Superior temporal gyrus (tissue), 1 donor: ENCODE results near the gene WNT9A.
A peak's percentile ranks its signal among the peaks of the same experiment; 100 is the strongest.

Experiments used
- DNase-seq: peaks from one replicate; pipeline ENCODE4 v3.0.0-alpha.2; 2016; ENCODE audit errors: extremely low spot score

Gene WNT9A

GRCh38 chr1:227954163-227954850 is 6.6 kb upstream of the WNT9A start:
- DNase-seq = no peak

- DNase-seq = no peak
Measured at GRCh38 chr1:227953022-227953412, 5.3 kb upstream of the WNT9A start.

DNA sequence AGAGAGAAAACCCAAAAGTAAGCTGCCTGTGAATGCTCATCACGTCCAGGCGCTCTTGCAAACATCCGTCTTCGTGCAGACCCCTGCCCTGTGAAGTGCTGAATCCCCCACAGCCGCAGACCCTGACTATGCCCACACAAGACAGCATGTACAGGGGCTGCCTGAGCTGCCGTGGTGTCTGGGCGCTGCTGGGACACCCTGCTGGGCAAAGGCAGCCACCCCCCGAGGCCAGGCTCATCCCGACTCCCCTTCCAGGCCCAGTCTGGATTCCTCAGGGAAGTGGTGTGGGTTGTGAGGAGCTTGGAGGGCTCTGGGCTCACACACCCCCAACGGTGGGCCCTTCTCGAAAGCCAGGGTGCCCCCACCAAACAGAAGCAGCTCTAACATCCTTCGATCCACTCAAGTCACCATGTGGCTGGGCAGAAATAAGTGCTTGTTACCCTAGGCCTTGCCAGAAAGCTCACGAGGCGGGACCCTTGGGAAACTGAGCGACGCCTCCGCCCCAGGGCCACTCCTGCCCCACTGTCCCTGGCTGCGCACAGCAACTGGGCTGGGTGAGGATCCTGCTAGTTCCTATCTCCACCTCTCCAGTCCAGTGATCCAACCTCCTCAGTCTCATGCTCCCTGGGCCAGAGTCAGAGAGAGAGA is 4.8 kb upstream of the WNT9A start:
- DNase-seq = no peak

DNA sequence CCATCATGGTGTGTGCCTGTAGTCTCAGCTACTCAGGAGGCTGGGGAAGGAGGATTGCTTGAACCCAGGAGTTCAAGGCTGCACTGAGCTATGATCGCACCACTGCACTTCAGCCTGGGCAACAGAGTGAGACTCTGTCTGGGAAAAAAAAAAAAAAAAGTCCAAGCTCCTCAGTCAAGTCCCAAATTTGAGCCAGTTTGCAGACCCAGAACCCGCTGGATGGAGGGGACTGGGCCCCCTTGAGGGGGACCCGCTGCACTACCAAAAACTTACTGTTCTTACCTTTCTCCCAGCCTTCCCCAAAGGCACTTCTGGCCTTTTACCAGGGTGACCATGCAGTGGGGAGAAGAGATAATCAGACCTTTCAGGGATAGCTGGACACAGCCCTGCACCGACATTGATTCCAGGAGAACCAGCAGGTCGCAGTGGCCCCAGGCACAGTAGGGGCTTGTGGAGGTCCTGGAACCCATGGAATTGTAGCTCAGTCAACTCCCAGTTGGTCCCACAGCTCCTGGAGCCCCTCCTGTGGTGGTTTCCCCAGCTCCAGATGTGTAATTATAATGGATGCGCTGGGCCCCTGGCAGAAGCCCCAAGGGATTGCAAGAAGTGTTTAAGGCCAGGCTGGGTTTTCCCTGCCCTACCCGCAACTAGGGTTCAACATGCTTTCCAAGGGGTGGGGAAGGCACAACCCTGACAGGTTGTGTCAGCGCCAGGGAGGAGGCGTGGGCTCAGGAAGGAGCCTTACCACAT is 4.1 kb upstream of the WNT9A start:
- no peak for DNase-seq

GRCh38 chr1:227950735-227951346 is 3.1 kb upstream of the WNT9A start:
- DNase-seq = no peak

DNA sequence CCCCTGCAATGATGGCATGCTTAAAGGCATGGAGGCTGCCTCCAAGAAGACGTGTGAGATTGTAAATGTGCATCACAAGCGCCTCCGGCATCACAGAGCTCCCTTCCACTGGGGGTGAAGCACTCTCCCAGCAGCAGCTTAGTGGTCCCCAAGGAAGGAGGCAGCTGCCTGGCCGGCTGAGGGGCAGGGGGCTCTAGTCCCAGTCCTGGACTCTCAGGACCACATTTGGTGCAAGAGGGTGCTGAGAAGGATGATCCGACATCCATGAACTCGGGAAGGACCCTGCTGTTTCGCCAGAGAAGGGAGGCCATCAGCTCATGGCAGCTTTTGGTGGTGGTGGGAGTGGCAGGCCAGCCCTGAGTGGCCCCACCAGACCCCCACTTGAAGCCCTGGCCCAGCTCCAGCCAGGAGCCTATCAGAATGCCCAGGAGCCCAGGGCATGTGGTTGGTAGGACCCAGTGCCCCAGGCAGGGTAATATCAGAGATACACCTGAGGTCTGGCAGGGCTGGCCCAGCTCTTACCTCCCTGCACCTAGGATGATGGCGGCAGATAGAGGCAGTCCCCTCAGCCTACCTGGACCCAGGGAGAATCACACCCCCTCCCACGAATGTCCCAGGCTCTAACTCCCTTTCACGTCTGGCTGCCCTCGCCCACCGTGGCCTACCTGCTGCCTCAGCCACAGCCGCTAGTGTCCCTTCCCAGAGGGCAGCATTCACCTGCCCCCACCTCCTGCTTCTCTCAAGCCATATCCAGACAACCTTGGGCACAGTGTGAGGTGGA is 2.4 kb upstream of the WNT9A start:
- DNase-seq = no peak

DNA sequence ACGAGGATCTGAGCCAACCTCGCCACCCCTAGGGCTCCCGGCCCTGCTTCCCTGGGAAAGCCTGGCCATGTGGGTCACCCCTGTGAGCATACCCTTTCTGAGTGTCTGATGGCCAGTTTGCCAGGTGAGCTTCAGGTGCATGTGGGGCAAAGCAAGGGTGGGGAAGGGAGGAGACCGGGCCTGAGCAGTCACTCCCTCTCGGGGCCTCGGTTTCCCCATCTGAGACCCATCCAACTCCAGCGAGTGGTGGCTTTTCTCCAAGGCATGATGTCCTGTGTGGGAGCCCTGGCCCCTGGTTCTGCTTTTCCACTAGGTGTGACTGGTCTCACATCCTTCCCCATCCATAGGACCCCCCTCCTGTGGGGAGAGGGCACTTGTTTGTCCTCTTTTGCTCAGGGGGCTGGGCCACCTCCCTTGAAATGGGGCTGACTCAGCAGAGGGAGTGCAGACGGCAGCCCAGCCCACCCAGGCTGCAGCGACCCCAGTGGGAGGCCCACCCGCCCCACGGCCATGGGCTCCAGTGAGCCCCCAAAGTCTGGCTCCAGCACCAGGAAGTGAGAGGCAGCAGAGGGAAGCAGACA is 1.7 kb upstream of the WNT9A start:
- DNase-seq = no peak

DNA sequence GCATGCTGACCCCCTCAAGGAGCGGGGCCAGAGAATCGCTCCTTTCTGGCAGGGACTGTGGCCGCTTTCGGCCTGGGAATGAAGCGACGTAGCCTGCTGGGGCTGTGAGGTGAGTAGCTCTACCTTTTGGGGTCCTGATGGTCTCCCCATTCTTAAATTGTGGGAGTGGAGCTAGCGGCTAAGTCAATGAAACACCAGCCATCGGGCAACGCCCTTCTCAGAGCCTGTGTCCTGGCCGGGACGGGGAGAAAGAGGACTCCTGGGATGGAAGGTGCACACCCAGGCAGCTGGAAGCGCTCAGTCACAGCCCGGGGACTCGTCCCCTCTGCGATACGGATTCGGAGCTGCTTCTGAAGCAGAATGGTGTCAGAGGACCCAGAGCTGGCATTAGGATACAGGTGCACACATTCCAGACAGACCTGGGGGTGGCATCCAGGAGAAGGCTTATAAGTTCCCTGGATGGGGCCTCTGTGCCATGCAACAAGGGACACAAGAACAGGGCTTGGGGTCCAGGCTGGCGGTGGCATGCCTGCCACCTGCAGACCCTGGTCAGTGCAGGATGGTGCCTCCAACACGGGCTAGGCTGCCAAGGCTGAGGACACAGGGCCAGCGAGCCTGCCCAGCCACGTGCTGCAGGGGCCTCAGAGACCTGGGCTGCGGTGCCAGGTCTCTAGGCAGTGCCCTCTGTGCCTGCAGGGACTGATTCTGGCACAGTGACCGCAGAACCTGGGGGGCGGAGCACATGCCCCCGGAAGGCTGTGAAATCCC is 945 bp upstream of the WNT9A start:
- DNase-seq = no peak

DNA sequence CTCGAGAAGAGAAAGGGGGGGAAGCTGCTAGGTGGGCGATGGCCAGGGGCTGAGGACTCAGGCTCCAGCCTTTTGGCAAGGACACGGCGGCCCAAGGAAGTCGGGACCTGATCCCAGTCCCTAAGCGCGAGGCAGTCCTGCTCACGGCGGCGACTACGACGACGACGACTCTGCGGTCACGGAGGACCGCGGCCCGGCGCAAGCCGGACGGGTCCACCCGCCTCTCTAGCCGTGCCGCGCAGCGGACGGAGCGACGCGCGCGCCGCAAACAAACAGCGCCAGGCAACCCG is 401 bp downstream of the WNT9A start:
- no peak for DNase-seq

- peak; percentile 68 for DNase-seq
Measured at GRCh38 chr1:227946624-227947385, 927 bp downstream of the WNT9A start.

- DNase-seq = no peak
Measured at GRCh38 chr1:227945891-227946623, 1.7 kb downstream of the WNT9A start.

DNA sequence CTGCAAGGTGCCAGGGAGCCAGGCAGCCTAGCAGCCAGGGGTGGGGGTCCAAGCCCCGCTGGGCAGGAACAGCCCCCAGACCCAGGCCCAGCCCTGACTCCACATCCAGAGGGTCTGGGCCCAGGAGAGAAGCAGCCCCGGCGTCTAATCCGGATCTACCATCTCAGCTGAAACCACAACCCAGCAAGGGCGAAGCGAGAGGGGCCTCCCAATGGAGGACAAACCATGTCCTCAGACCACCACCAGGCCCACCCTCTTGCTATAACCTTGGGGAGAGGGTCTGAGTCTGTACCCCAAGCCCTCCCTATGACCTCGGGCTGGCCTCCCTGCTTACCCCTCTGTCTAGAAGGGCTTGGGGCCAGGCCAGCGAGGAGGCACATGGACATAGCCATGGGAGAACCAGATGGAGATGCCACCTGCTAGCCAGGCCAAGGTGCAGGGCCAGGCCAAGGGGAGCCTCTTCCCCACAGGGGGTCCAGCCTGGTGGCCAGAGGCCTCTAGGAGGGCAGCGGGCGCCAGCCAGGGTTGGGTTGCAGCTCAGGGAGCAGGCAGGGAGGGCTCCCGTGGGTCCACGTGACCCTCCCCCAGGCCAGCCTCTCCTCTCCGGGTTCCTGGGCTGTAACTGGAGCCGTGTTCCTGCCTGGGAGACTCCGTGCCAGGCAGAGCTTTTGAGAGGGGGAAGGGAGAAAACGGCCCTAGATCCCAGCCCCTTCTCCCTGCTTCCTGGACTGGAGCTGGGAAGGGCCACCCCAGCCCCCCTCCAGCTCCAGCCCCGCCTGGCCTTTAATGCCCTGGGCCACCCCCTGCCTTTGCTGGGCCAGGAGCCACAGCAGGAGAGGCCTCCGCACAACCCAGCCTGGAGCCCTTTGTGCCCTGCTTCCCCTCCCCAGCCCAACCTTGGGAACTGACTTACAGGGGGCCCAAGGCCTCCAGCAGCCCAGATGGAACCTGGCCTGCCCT is 2.5 kb downstream of the WNT9A start:
- DNase-seq = no peak

DNA sequence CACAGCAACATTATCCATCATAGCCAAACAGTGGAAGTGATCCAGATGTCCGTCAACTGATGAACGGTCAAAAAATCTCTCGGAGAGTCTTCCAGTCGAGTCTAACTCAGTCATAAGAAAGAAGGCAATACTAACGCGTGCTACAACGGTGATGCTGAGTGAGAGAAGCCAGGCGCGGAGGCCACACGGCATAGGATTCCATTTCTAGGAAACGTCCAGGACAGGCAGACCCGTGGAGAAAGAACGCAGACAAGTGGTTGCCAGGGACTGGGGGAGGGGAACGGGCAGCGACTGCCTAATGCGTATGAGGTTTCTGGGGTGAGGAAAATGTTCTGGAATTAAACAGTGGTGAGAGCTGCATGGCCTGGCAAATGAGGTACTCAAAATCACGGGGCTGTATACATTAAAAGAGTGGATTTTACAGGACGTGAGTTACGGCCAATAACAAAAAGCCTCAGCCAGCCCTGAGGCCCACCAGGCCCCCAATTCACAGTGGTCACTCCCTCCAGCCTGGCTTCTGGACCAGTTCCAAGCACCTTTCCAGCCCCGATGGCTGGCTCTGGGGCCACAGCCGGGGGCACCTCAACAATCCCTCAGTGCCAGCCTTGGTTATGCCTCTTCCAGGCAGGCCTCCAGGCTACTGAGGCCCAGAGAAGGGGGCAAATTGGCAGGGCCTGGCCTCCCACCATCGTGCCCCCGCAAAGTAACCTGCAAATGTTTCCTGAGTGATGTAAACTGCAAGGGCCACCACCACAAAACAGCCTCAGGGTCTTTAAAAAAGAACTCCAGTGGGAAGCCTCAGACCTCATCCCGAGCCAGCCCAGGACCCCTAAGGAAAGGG is 3.4 kb downstream of the WNT9A start:
- no peak for DNase-seq

GRCh38 chr1:227943381-227944089 is 4.2 kb downstream of the WNT9A start:
- no peak for DNase-seq

GRCh38 chr1:227942716-227943261 is 4.9 kb downstream of the WNT9A start:
- DNase-seq = no peak

DNA sequence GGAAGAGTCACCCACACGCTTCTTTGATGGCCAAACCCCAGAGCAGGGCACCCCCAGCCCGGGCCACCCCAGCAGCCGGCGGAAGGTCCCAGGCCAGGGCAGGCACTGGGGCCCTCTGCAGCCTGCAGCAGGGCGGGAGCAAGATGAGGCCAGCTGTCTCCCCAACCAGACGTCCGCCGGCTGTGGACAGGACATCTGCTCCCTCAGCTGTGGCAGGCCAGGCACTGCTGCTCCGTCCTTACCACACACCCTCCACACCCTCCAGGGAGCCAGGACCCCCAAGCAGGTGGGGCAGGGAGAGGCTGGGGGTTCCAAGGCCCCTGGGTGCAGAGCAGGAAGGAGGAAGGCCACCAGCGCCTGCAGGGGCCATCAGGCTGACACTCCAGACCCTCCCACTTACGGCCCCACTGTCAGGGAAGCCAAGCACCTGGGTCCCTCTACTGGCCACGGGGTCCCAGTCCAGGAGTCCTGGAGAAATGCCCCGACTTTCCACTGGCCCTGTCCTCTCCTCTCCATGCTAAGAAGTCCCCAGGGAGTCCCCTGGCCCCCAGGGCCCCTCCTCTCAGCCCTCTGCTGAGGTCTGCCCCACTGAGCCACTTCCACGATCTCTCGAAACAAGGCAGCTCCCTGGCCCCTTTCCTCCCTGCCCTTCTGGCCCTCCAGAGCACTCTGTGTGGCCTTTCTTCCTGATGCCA is 5.6 kb downstream of the WNT9A start:
- no peak for DNase-seq
